Activated CD4-positive, alpha-beta memory T cell treated with anti-CD3 and anti-CD28 coated beads for 36 hours (primary cell): ENCODE results near the gene API5. TPM values are rescaled to one million over a fixed set of nuclear protein-coding genes. Genes with fewer than 3 reads are reported as not detected.

Experiments used
- CTCF ChIA-PET: fragments of 350-600 bp; sonication (Branson Sonifier 250); formaldehyde crosslinking; loops from one replicate; lab custom pipeline; 2021; ENCODE audit warnings: antibody characterized with exemption, inconsistent platforms; lab: Charles Lee
- POLR2A ChIA-PET: fragments of 350-600 bp; sonication (Branson Sonifier 250); formaldehyde crosslinking; loops from one replicate; lab custom pipeline; 2021; ENCODE audit warnings: antibody characterized with exemption; lab: Charles Lee
- DNase-seq: peaks from one replicate; pipeline ENCODE4 v3.0.0-alpha.2; 2020
- H3K27ac Mint-ChIP-seq: one replicate; pipeline ENCODE4 v1.8.0; 2021; ENCODE audit warnings: mixed read lengths
- H3K27me3 Mint-ChIP-seq: one replicate; pipeline ENCODE4 v1.8.0; 2021; ENCODE audit warnings: mixed read lengths
- H3K36me3 Mint-ChIP-seq: one replicate; pipeline ENCODE4 v1.8.0; 2021; ENCODE audit warnings: mixed read lengths
- H3K4me1 Mint-ChIP-seq: one replicate; pipeline ENCODE4 v1.8.0; 2021; ENCODE audit warnings: low read depth, mixed read lengths
- H3K4me3 Mint-ChIP-seq: one replicate; pipeline ENCODE4 v1.8.0; 2021; ENCODE audit warnings: mild to moderate bottlenecking, mixed read lengths
- H3K9me3 Mint-ChIP-seq: one replicate; pipeline ENCODE4 v1.8.0; 2021; ENCODE audit warnings: mixed read lengths
- intact Hi-C: fragments of 100-400 bp; cut with micrococcal nuclease; formaldehyde crosslinking; loops from one replicate; pipeline ENCODE4 v1.15.1; 2023
- total RNA-seq, 2 experiments: library from RNA; stranded (reverse); gene quantifications; one replicate each; pipeline ENCODE4 v1.2.3, GENCODE V29; 2021

The API5 gene
- total RNA-seq, 2 experiments from 2014 or later: 154 to 166 TPM

GRCh38 chr11:43360361-43361032 is 48.7 kb downstream of the API5 start:
- ChIA-PET POLR2A (no interaction called here), CTCF (interaction anchor here (0.6 to 7.5 kb wide), 3 partner anchors 40 to 516 kb away, joined by 3 to 51 read pairs (median 4); partner anchors contain the start of gene API5)
- H3K36me3 Mint-ChIP-seq: peaks cover 6% of the 10 kb centered on the region
- H3K27me3 Mint-ChIP-seq: no peaks in the 10 kb centered on the region
- intact Hi-C loops: no loop called here
- peaks cover 49% of the 10 kb centered on the region for H3K4me1 Mint-ChIP-seq
- DNase-seq: no peak
- H3K4me3 Mint-ChIP-seq: peak overlapping the region; percentile 89
- H3K9me3 Mint-ChIP-seq: no peaks in the 10 kb centered on the region
- H3K27ac Mint-ChIP-seq: peak overlapping the region; percentile 95

GRCh38 chr11:43366677-43367076 is 54.9 kb downstream of the API5 start:
- ChIA-PET POLR2A (no interaction called here), CTCF (interaction anchor here (1.4 kb wide), 1 partner anchor 11 kb away, joined by 3 read pairs; no protein-coding TSS in a partner anchor)
- H3K4me3 Mint-ChIP-seq: no peak overlapping the region
- H3K9me3 Mint-ChIP-seq: no peaks in the 10 kb centered on the region
- H3K27ac Mint-ChIP-seq: no peak overlapping the region
- DNase-seq: no peak
- no peaks in the 10 kb centered on the region for H3K27me3 Mint-ChIP-seq
- intact Hi-C loops: no loop called here
- peaks cover 17% of the 10 kb centered on the region for H3K36me3 Mint-ChIP-seq
- peaks cover 56% of the 10 kb centered on the region for H3K4me1 Mint-ChIP-seq

- ChIA-PET POLR2A (interaction anchor here (1.3 kb wide), 1 partner anchor 8 kb away, joined by 5 read pairs; the partner anchor contains the start of gene TTC17), CTCF (interaction anchor here (1.1 to 1.4 kb wide), 2 partner anchors 9 to 10 kb away, joined by 3 to 5 read pairs; partner anchors contain the start of gene TTC17)
- intact Hi-C loops: loop anchor here (1.0 kb wide), 1 partner anchor 8 kb away; no protein-coding TSS in a partner anchor
- Mint-ChIP-seq H3K4me1 (peaks cover 51% of the 10 kb centered on the region), H3K9me3 (no peaks in the 10 kb centered on the region), H3K27me3 (no peaks in the 10 kb centered on the region), H3K4me3 (no peak overlapping the region), H3K36me3 (peaks cover 17% of the 10 kb centered on the region), H3K27ac (peak overlapping the region; percentile 13)
- DNase-seq: no peak
These were observed 55.8 kb downstream of the API5 start for GRCh38 chr11:43367382-43368178.

- H3K27me3 Mint-ChIP-seq: no peaks in the 10 kb centered on the region
- H3K4me1 Mint-ChIP-seq: peaks cover 18% of the 10 kb centered on the region
- ChIA-PET POLR2A (no interaction called here), CTCF (no interaction called here)
- no peaks in the 10 kb centered on the region for H3K9me3 Mint-ChIP-seq
- DNase-seq: no peak
- intact Hi-C loops: no loop called here
- no peak overlapping the region for H3K27ac Mint-ChIP-seq
- H3K36me3 Mint-ChIP-seq: peaks cover 10% of the 10 kb centered on the region
- no peak overlapping the region for H3K4me3 Mint-ChIP-seq
These were observed 64.3 kb downstream of the API5 start for GRCh38 chr11:43376065-43376464.

- Mint-ChIP-seq H3K27ac (peak overlapping the region; percentile 24), H3K4me1 (peaks cover 17% of the 10 kb centered on the region), H3K27me3 (no peaks in the 10 kb centered on the region), H3K36me3 (peaks cover 12% of the 10 kb centered on the region), H3K9me3 (no peaks in the 10 kb centered on the region), H3K4me3 (no peak overlapping the region)
- no peak for DNase-seq
- CTCF ChIA-PET: no interaction called here
- intact Hi-C loops: no loop called here
- POLR2A ChIA-PET: no interaction called here
These were observed 64.8 kb downstream of the API5 start for GRCh38 chr11:43376594-43376993.

- intact Hi-C loops: no loop called here
- ChIA-PET CTCF (no interaction called here), POLR2A (no interaction called here)
- no peaks in the 10 kb centered on the region for H3K27me3 Mint-ChIP-seq
- H3K9me3 Mint-ChIP-seq: no peaks in the 10 kb centered on the region
- H3K36me3 Mint-ChIP-seq: peaks cover 15% of the 10 kb centered on the region
- no peak for DNase-seq
- H3K4me3 Mint-ChIP-seq: no peak overlapping the region
- no peak overlapping the region for H3K27ac Mint-ChIP-seq
- peaks cover 17% of the 10 kb centered on the region for H3K4me1 Mint-ChIP-seq
These were observed 65.6 kb downstream of the API5 start for GRCh38 chr11:43377389-43377788.

- no peak overlapping the region for H3K27ac Mint-ChIP-seq
- ChIA-PET POLR2A (no interaction called here), CTCF (interaction anchor here (1.2 kb wide), 1 partner anchor 9 kb away, joined by 3 read pairs; no protein-coding TSS in a partner anchor)
- no peaks in the 10 kb centered on the region for H3K9me3 Mint-ChIP-seq
- H3K4me1 Mint-ChIP-seq: peaks cover 15% of the 10 kb centered on the region
- no peak overlapping the region for H3K4me3 Mint-ChIP-seq
- no peak for DNase-seq
- intact Hi-C loops: no loop called here
- H3K27me3 Mint-ChIP-seq: no peaks in the 10 kb centered on the region
- H3K36me3 Mint-ChIP-seq: peaks cover 15% of the 10 kb centered on the region
These were observed 67.1 kb downstream of the API5 start for GRCh38 chr11:43378897-43379296.

GRCh38 chr11:43381802-43382201 is 70.0 kb downstream of the API5 start:
- no peak overlapping the region for H3K27ac Mint-ChIP-seq
- peaks cover 4% of the 10 kb centered on the region for H3K4me1 Mint-ChIP-seq
- intact Hi-C loops: no loop called here
- CTCF ChIA-PET: no interaction called here
- peaks cover 13% of the 10 kb centered on the region for H3K36me3 Mint-ChIP-seq
- POLR2A ChIA-PET: no interaction called here
- no peaks in the 10 kb centered on the region for H3K9me3 Mint-ChIP-seq
- H3K27me3 Mint-ChIP-seq: no peaks in the 10 kb centered on the region
- no peak overlapping the region for H3K4me3 Mint-ChIP-seq
- DNase-seq: no peak

- Mint-ChIP-seq H3K27ac (no peak overlapping the region), H3K4me3 (no peak overlapping the region), H3K36me3 (peaks cover 13% of the 10 kb centered on the region), H3K4me1 (peaks cover 1% of the 10 kb centered on the region), H3K9me3 (no peaks in the 10 kb centered on the region), H3K27me3 (no peaks in the 10 kb centered on the region)
- ChIA-PET CTCF (no interaction called here), POLR2A (no interaction called here)
- intact Hi-C loops: no loop called here
- no peak for DNase-seq
These were observed 70.8 kb downstream of the API5 start for GRCh38 chr11:43382614-43383013.

GRCh38 chr11:43384393-43384792 is 72.6 kb downstream of the API5 start:
- no peaks in the 10 kb centered on the region for H3K27me3 Mint-ChIP-seq
- ChIA-PET CTCF (no interaction called here), POLR2A (interaction anchor here (0.6 kb wide), 1 partner anchor 116 kb away, joined by 3 read pairs; no protein-coding TSS in a partner anchor)
- no peaks in the 10 kb centered on the region for H3K4me1 Mint-ChIP-seq
- H3K4me3 Mint-ChIP-seq: no peak overlapping the region
- DNase-seq: no peak
- intact Hi-C loops: no loop called here
- H3K36me3 Mint-ChIP-seq: peaks cover 16% of the 10 kb centered on the region
- no peaks in the 10 kb centered on the region for H3K9me3 Mint-ChIP-seq
- no peak overlapping the region for H3K27ac Mint-ChIP-seq

- Mint-ChIP-seq H3K4me3 (no peak overlapping the region), H3K36me3 (peaks cover 48% of the 10 kb centered on the region), H3K9me3 (no peaks in the 10 kb centered on the region), H3K27me3 (no peaks in the 10 kb centered on the region), H3K4me1 (peaks cover 26% of the 10 kb centered on the region), H3K27ac (peak overlapping the region; percentile 21)
- CTCF ChIA-PET: interaction anchor here (1.2 kb wide), 1 partner anchor 81 kb away, joined by 4 read pairs; the partner anchor contains the start of gene API5
- POLR2A ChIA-PET: interaction anchor here (1.2 kb wide), 1 partner anchor 34 kb away, joined by 6 read pairs; the partner anchor contains the start of gene TTC17
- no peak for DNase-seq
- intact Hi-C loops: loop anchor here (2.0 kb wide), 1 partner anchor 34 kb away; the partner anchor contains the start of gene TTC17
These were observed 80.9 kb downstream of the API5 start for GRCh38 chr11:43392713-43393112.
